GM23338 (cell line): Measurements from ENCODE around the gene ZNF273. TPM values are rescaled to one million over a fixed set of nuclear protein-coding genes. Genes with fewer than 3 reads are reported as not detected.

Experiments used
- ATAC-seq: fragments of 200-7000 bp; cut with Tn5 transposase; 3 replicates; pipeline ENCODE4 v1.9.1; 2020
- DNase-seq: peaks from one replicate; pipeline ENCODE4 v3.0.0-alpha.2; 2015; ENCODE audit warnings: low spot score
- H2AFZ ChIP-seq: fragments of 200-600 bp; sonication (generic); 2 replicates; pipeline ENCODE4 v1.8.0; 2016; ENCODE audit warnings: antibody characterized with exemption, mild to moderate bottlenecking, moderate library complexity
- H3F3A ChIP-seq: fragments of 200-600 bp; sonication (generic); replicated peaks from 2 replicates; pipeline ENCODE4 v1.8.0; 2017; ENCODE audit warnings: antibody characterized with exemption, mixed run types, low read depth
- H3K27ac ChIP-seq: fragments of 200-600 bp; sonication (generic); 2 replicates; pipeline ENCODE4 v1.6.1; 2016; ENCODE audit warnings: low read depth
- H3K27me3 ChIP-seq: fragments of 200-600 bp; sonication (generic); 2 replicates; pipeline ENCODE4 v1.8.0; 2016; ENCODE audit warnings: mild to moderate bottlenecking, mixed run types, moderate library complexity; ENCODE audit not compliant: insufficient read depth
- H3K36me3 ChIP-seq: fragments of 200-600 bp; sonication (generic); 2 replicates; pipeline ENCODE4 v1.8.0; 2016; ENCODE audit warnings: mild to moderate bottlenecking; ENCODE audit not compliant: insufficient read depth
- H3K4me1 ChIP-seq: fragments of 200-600 bp; sonication (generic); 2 replicates; pipeline ENCODE4 v1.8.0; 2016; ENCODE audit warnings: mild to moderate bottlenecking, moderate library complexity; ENCODE audit not compliant: insufficient read depth
- H3K4me2 ChIP-seq: fragments of 200-600 bp; sonication (generic); 2 replicates; pipeline ENCODE4 v1.7.1; 2017; ENCODE audit warnings: mixed run types
- H3K4me3 ChIP-seq: fragments of 200-600 bp; sonication (generic); 2 replicates; pipeline ENCODE4 v1.6.1; 2016; ENCODE audit warnings: mixed run types
- H3K79me2 ChIP-seq: fragments of 200-600 bp; sonication (generic); replicated peaks from 2 replicates; pipeline ENCODE4 v1.8.0; 2017; ENCODE audit warnings: mild to moderate bottlenecking; ENCODE audit not compliant: insufficient read depth
- H3K9me2 ChIP-seq: fragments of 200-600 bp; sonication (generic); 2 replicates; pipeline ENCODE4 v1.8.0; 2017; ENCODE audit not compliant: insufficient read depth
- H4K20me1 ChIP-seq: fragments of 200-600 bp; sonication (generic); replicated peaks from 2 replicates; pipeline ENCODE4 v1.8.0; 2017; ENCODE audit warnings: mild to moderate bottlenecking; ENCODE audit not compliant: insufficient read depth
- H3K27ac Mint-ChIP-seq: 2 replicates; pipeline ENCODE4 v1.8.0; 2020; ENCODE audit warnings: inconsistent platforms, mild to moderate bottlenecking, moderate library complexity, mixed read lengths
- H3K27me3 Mint-ChIP-seq: 3 replicates; pipeline ENCODE4 v1.8.0; 2022; ENCODE audit warnings: low read depth, mild to moderate bottlenecking, moderate library complexity, mixed read lengths, inconsistent platforms; ENCODE audit not compliant: insufficient read depth, poor library complexity
- H3K36me3 Mint-ChIP-seq: 3 replicates; pipeline ENCODE4 v1.8.0; 2021; ENCODE audit warnings: low read depth, mild to moderate bottlenecking, inconsistent platforms, moderate library complexity, mixed read lengths
- H3K4me1 Mint-ChIP-seq: 3 replicates; pipeline ENCODE4 v1.8.0; 2020; ENCODE audit warnings: mild to moderate bottlenecking, inconsistent platforms, mixed read lengths
- H3K4me3 Mint-ChIP-seq: 3 replicates; pipeline ENCODE4 v1.8.0; 2021; ENCODE audit warnings: moderate library complexity, mild to moderate bottlenecking, inconsistent platforms, mixed read lengths
- H3K9me3 Mint-ChIP-seq: 3 replicates; pipeline ENCODE4 v1.8.0; 2020; ENCODE audit warnings: moderate library complexity, mild to moderate bottlenecking, inconsistent platforms, mixed read lengths
- CREB1 ChIP-seq: fragments of 250-450 bp; sonication (Bioruptor Pico); IDR thresholded peaks from 2 replicates; pipeline ENCODE4 v1.5.0; 2020; ENCODE audit warnings: low read depth, mild to moderate bottlenecking, moderate library complexity
- CTCF ChIP-seq, 2 experiments: fragments of 200-600 bp in 1 of 2; sonication (generic) in 1 of 2; conservative IDR thresholded peaks; 2 replicates each; pipeline versions ENCODE4 v1.5.1 to v1.6.1; 2016 to 2017; ENCODE audit warnings: antibody characterized with exemption in 2 of 2, low read depth in 2 of 2, mild to moderate bottlenecking in 2 of 2, moderate library complexity in 1 of 2
- ETS1 ChIP-seq: IDR thresholded peaks from 2 replicates; pipeline ENCODE4 v1.6.1; 2016; ENCODE audit warnings: antibody characterized with exemption
- EZH2 ChIP-seq: fragments of 200-600 bp; sonication (generic); IDR thresholded peaks from one replicate; pipeline ENCODE4 v1.8.0; 2017; ENCODE audit warnings: antibody characterized with exemption, mild to moderate bottlenecking, low read depth; ENCODE audit not compliant: unreplicated experiment
- EZH2phosphoT487 ChIP-seq: fragments of 200-600 bp; sonication (generic); IDR thresholded peaks from one replicate; pipeline ENCODE4 v1.8.1; 2018; ENCODE audit warnings: antibody characterized with exemption; ENCODE audit not compliant: unreplicated experiment
- JUNB ChIP-seq: IDR thresholded peaks from one replicate; pipeline ENCODE4 v1.6.1; 2016; ENCODE audit warnings: antibody characterized with exemption; ENCODE audit not compliant: unreplicated experiment
- NANOG ChIP-seq: IDR thresholded peaks from 2 replicates; pipeline ENCODE4 v1.6.1; 2016; ENCODE audit warnings: antibody characterized with exemption, borderline replicate concordance
- POLR2AphosphoS5 ChIP-seq: IDR thresholded peaks from 2 replicates; pipeline ENCODE4 v1.6.1; 2016; ENCODE audit warnings: antibody characterized with exemption, low read depth
- REST ChIP-seq: IDR thresholded peaks from one replicate; pipeline ENCODE4 v1.6.1; 2018; ENCODE audit warnings: antibody characterized with exemption; ENCODE audit not compliant: unreplicated experiment
- STAT1 ChIP-seq: IDR thresholded peaks from one replicate; pipeline ENCODE4 v1.6.1; 2016; ENCODE audit warnings: antibody characterized with exemption; ENCODE audit not compliant: unreplicated experiment
- ZNF114 ChIP-seq: fragments of 250-450 bp; sonication (Bioruptor Pico); IDR thresholded peaks from 2 replicates; pipeline ENCODE4 v1.5.0; 2020; ENCODE audit warnings: mild to moderate bottlenecking, moderate library complexity
- ZNF331 ChIP-seq: fragments of 250-450 bp; sonication (Bioruptor Pico); IDR thresholded peaks from 2 replicates; pipeline ENCODE4 v1.5.0; 2020; ENCODE audit warnings: low read depth, mild to moderate bottlenecking, moderate library complexity
- ZNF462 ChIP-seq: fragments of 250-450 bp; sonication (Bioruptor Pico); IDR thresholded peaks from 2 replicates; pipeline ENCODE4 v1.5.0; 2020; ENCODE audit warnings: mild to moderate bottlenecking, moderate library complexity
- polyA plus RNA-seq: library from polyadenylated mRNA; unstranded; fragments of >200 nt; fragmentation: Nextera tagmentation; extraction: Ambion mirVana; gene quantifications from 2 replicates; pipeline ENCODE4 v1.2.1, GENCODE V29; 2016
- total RNA-seq: library from RNA; depleted of rRNA; stranded (reverse); fragments of >200 nt; shearing (Covaris generic); gene quantifications from 2 replicates; pipeline ENCODE4 v1.2.3, GENCODE V29; 2014

ZNF273 gene
- total and polyA plus RNA-seq, 2 experiments from 2014 or later = 16.4 to 34.3 TPM

- TF ChIP-seq ZNF331 (CRISPR knock-in tag) (no peak), REST (no peak), NANOG (no peak), ZNF462 (no peak), CREB1 (CRISPR knock-in tag) (no peak), POLR2AphosphoS5 (no peak), CTCF (conservative IDR thresholded peaks at IDR 0.05; ENCODE audit: low read depth in 2 of 2) (no peak), EZH2phosphoT487 (no peak), ZNF114 (CRISPR knock-in tag) (no peak), JUNB (no peak), STAT1 (no peak), EZH2 (no peak), ETS1 (no peak)
- Histone ChIP-seq H3K4me3 (no peak overlapping the region), H3K27ac (no peak overlapping the region), H4K20me1 (no peaks in the 10 kb centered on the region), H3K27me3 (peaks cover 98% of the 10 kb centered on the region), H3K4me1 (no peaks in the 10 kb centered on the region), H3K36me3 (no peaks in the 10 kb centered on the region), H3K9me2 (no peaks in the 10 kb centered on the region), H3K4me2 (no peak overlapping the region), H2AFZ (no peak overlapping the region), H3K79me2 (no peaks in the 10 kb centered on the region), H3F3A (no peaks in the 10 kb centered on the region)
- peaks cover 66% of the 10 kb centered on the region for H3K27me3 Mint-ChIP-seq
- peaks cover 6% of the 10 kb centered on the region; the same call in 2 of the 3 replicates for H3K4me1 Mint-ChIP-seq
- no peak overlapping the region for H3K4me3 Mint-ChIP-seq
- ATAC-seq (no peak), DNase-seq (no peak)
- peaks cover 20% of the 10 kb centered on the region for H3K9me3 Mint-ChIP-seq
- no peak overlapping the region for H3K27ac Mint-ChIP-seq
- no peaks in the 10 kb centered on the region; the same call in 2 of the 3 replicates for H3K36me3 Mint-ChIP-seq
Observed at GRCh38 chr7:64885520-64886240, 17.4 kb upstream of the ZNF273 start.
